Stimulated activated CD4-positive, alpha-beta T cell treated with anti-CD3 and anti-CD28 coated beads, Interleukin-4, amount 100 ng/mL, for 24 hours (primary cell): ENCODE results near the gene CNTNAP5.

Experiments
- DNase-seq: peaks from one replicate; pipeline ENCODE4 v3.0.0-alpha.2; 2020

The CNTNAP5 gene

DNA sequence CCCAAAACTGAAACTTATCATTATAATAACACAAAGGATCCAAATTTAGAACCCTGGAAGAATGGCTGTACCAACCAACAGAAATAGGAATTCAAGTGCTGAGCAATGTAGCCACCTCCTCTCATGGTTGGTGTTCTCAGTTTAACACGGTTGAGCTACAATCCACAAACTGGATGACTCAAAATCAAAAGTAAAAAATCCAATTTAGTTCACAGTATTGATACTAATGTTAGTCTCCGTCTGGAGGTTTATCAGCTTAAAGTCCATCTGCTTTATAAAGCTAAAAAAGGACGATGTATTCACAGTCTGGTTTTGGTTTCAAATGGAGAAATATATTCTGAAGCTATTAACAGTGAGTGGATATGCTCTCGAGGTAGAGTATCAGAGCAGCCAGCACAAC, 40.5 kb downstream of the CNTNAP5 start:
- no peak for DNase-seq

DNA sequence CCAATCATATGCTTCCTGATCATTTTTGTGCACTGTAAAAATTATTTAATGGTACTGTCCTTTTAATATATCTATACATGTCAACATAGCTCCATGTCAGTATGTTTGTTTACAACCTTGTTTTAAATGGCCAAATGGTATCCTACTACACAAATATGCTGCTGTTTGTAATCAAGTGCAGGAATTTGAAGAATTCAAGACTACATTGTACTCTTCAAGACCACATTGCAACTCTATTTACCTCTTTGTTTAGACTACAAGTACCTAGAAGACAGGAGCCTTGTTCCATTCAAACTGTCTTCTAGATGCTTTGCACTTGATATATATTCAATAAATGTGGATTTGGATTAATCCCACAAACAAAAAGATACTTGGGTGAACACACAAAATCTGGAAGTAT, 41.7 kb downstream of the CNTNAP5 start:
- no peak for DNase-seq

DNA sequence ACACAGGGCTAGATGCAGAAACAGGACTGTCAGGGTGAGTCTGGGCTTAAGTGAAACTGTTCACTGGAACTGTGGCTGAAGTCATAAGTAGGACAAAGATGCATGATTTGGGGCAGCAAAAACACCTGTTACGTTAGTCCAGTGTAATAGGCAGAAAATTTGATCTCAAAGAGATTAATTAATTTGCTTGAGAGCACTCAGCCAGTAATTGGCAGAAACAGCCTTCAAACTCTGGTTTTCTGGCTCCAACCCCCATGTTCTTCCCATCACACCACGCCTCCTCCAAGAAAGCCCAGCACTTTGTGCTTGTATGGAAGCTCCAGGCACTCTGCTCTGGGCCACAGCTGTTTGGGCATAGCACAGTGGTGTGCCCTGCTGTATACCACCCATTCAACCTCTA, 54.0 kb downstream of the CNTNAP5 start:
- no peak for DNase-seq

DNA sequence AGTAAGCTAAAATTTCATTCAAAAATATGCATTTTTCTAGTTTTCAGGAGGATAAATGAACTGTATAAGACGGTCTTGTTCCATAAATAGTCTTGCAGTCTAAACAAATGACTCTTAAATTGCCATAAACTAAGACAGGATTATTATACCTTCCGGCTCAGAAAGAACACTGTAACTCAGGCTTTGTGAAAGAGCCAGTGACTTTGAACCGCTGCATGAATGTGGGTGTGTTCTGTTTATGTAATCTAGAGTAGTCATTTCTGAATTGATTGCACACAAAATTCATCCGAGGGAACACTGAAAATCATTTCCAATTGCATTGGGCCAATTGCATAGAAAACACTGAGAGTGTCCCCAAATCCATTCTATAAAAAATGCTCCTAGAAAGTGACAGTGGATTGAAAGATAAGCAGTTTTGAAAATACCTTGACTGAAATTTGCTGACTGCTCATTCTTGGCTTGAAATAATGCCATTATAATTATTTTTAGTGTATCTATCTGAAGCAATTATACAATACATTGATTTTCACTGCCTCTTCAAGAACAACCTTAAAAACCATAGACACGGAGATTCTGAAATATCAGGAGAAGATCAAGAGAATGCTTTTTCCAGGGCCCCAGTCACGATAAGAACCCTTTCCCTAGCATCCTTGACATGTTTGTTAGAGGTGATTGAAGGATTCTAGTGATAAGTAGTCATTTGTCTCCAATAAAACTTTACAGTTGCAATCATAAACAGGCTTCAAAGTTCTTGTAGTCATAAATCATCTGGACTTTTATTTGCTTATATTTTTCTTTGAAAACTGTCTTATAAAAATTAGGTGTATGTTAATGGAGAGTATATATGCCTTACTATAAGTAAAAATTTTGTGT, 55.4 kb downstream of the CNTNAP5 start:
- DNase-seq = no peak

DNA sequence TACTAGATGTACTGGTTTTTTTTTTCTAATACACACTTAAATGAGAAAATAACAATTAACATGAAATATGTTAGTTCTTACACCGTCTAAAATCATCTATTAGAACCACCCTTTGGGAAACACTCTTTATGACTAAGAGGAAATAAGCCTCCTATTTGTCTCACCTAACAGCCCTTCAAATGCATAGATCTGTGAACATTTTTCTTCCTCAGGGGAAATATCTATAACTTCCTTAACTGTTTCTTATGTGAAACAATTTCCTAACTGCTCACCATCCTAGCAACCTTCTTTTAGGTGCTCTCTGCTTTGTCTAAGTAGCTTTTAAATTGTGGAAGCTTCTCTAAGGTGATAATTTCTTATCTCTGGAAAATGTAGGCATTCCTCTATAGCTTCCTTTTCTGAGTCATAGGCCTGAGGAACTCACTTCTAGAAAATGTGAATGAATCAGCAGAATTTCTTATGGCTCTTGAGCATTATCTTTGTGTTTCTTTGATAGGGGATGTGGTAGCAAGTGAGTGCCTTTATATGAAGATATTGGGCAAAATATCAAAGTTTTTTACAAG, 56.1 kb downstream of the CNTNAP5 start:
- no peak for DNase-seq

DNA sequence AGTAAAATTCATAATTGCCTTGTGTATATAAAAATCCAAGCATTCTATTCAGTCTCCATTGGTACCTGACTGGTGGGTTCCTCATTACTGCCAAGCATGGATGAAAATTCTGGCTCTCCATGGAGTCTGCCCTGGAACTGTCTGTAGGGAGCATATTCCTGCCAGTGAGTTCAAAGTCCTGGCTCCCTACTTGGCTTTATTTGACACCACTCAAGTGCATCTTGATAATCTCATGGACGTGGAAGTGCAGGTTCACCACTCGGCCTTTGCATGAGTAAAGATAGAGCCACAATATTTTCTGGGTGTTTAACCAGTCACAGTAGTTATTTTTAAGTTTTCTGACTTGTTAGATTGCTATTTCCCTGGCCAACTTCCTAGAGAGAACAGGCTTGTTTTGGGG, 63.5 kb downstream of the CNTNAP5 start:
- no peak for DNase-seq

DNA sequence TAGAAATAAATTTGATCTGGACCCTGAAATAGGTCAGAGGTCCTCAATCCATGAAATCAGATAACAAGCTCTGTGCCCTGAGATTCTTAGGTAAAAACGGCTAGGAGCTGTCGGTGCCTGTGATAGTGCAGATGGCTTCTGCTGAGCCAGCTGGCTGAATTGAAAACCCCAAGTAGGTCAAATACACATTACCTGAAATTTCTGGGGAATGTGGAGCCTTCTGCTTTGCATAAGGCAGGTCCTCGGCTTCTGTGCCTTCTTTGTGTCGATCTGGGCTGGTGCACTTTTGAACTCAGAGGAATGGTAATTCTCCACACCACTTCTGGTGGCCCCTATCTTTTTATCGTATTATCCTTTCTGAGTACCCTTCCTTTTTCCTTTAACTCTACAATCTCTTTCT, 66.6 kb downstream of the CNTNAP5 start:
- no peak for DNase-seq

DNA sequence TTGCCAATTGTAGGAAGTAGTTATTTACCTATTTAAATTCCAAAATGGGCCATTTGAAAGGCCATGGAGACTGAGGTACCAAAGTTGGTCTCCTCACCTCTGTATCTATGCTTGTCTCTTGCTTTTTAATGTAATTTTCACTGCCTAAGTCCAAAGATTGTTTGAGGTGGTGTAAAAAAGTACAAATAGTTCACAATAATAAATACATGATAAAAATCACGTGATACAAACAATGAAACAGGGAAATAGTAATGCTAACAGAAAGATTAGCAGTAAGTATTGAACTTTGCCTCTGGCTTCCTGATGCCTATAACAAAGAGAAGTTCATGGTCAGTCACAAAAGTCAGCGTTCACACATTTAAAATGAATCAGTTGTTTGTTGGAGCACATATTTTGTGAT, 67.6 kb downstream of the CNTNAP5 start:
- no peak for DNase-seq

DNA sequence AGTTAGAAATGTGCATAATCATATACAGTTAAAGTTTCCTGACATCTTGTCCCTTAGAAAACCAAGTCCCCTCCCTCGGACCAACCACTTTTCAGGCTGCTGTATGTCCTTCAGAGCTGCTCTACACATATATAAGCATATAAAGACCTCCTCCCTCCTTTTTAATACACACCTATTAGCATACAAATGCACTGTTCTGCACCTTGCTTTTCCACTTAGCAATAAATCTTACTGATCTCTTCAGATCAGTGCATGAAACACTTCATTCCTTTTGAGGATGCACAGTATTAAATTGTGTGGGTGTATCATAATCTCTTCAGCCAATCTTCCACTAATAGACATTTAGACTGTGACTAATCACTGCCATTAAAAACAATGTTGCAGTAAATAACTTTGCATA, 79.8 kb downstream of the CNTNAP5 start:
- DNase-seq = no peak

DNA sequence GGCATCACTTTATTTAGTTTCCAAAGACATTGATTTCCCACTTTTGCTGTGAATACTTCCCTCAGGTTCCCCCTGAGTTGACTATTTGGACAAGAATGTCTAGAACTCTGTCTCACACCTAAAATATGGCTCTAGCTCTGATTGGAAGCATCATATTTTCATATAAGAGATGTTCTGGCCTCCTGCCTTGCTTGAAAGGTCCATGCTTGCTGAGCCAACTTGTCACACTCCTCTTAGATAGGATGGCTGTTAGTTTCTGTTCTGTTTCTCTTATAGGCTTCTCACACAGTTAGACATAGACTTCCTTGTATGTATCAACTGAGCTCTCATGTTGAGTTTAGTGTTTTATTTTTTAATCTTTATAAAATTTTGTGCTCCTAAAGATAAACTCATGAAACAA, 87.1 kb downstream of the CNTNAP5 start:
- DNase-seq = no peak

DNA sequence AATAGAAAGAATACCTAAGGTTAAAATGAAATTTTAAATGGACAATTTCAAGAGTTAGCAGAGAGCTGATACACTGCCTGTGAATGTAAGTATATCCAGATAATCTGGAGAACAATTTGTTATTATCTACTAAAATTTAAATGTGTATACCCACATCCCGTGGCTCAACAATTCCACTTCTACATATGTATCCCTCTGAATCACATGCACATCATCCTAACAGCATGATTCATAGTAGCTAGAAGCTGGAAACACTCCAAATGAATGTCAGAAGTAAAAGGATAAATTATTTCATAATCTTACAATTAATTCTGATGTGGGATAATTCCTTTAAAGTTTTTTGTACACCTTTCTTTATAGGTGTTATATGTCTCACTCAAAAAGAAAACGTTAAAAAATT, 87.9 kb downstream of the CNTNAP5 start:
- DNase-seq = no peak

DNA sequence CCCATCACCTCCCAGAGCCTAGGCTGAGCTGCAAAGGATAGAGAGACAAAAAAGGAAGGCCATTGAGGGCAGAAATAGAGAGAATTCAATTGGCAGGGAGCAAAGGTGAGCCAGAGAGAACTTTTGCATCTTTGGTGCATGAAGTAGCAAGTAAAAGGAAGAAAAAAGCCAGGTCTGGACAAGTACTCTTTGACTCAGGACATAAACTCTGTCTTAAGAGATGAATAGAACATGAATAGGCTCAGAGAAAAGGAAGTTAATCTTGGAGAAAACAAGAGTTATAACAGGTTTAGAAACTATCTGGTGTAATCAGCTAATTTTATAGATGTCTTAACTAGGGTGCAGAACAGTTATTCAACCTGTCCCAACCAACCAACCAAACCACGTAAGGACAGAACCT, 95.2 kb downstream of the CNTNAP5 start:
- no peak for DNase-seq

DNA sequence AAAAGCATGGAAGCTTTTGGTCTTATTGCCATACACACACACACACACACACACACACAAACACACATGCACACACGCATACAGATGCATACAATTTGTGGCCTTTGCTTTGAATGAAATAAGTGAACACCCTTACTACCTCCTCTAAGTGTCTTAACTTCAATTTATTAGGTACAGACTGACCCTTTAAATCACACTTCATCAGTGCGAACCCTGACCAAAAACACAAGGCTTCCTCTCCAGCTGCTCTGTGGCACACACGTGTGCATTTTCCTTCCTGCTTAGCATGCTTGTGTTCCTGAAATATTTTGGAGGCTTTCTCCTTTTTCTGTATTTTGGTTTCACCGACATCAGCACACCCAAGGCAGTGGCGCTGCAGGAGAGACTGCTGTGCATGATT, 96.0 kb downstream of the CNTNAP5 start:
- no peak for DNase-seq

DNA sequence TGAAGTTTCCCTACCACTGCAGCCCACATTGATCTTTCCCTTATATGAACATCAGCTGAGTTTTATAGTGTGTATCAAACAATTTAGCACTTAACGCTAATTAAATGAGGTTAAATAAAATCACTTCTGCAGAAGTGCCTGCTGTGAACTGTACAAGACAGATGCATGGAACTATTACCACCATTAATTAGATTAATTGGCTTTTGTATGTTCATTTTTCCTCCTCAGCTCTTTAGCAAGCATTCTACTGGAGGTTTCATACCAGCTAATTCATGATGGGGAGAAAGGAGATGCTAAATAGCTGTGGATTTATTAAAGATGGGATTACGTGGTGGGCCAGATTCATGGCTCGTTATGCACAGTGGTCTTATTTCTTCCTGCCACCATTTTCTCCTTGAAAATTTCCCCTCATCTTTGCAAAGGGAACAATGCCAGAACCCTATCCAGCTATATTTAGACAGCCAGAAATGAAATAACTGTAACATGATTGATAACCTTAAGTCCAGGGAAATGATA, 96.7 kb downstream of the CNTNAP5 start:
- DNase-seq = no peak

DNA sequence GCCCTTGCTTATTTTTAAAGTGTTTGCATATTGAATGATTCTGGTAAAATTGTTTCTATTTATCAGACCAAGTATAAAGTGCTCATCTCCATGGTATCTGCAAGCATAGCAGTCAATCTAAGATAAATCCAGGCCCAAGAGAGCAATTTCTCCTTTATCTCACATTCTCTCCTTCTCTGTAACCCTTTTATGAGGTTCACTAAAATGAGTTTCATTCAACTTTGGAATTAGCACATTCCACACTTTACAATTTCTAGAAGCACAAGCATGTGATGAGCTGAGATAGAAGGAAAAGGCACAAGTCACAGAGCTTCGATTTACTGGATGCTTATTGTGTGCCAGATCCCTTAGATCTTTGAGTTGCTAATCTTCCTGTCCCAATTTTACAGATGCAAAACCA, 97.3 kb downstream of the CNTNAP5 start:
- DNase-seq = no peak

DNA sequence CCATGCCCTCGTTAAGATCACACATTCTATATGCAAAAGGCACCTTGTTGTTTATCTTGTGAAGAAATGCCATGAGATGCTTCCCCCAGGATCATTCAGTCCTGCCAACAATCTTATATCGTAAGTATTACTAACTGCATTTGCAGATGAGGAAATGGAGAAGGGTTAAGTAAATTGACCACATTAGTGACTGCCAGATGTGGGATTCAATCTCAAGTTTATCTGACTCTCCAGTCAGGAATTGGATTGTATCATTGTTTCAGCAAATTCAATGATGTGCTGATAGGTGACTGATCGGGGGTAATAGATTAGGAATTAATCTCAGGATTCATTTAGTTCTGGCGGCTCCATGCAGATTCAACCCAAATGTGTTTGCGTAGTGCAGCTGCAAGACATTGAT, 106.2 kb downstream of the CNTNAP5 start:
- no peak for DNase-seq

DNA sequence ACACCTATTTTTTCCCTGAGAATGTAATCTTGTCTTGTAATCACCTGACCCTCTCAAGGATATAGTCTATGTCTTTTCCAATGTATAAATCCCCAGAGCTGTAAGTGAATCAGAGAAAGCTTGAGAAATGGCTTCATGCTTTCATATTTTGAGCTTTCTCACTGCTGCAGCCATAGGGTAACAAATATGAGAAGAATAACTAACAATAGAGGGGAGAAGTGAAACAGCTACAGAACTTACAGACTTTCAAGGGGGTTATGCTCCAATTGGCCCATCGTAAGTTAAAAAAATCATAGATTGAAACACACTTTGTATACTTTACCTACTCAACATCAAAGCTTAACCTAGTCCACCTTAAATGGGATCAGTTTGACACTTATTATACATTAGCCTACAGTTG, 111.0 kb downstream of the CNTNAP5 start:
- DNase-seq = no peak

DNA sequence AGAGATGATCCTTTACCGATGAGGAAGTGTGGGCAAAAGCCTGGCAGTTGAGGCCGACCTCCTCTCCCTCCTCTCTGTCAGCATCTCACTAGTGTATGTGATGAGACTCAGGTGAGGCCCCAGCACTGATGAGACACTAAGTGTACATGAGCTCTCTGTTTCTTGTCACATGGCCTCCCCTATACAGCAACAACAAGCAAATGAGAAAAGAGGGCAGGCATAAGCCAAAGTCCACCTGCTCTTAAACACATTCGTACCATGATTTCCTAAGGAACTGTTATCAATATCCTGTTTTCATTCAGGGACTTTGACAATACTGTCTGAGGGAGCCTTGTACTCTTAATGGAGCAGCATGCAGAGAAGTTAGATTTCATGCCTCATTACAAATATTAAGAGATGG, 113.0 kb downstream of the CNTNAP5 start:
- no peak for DNase-seq

DNA sequence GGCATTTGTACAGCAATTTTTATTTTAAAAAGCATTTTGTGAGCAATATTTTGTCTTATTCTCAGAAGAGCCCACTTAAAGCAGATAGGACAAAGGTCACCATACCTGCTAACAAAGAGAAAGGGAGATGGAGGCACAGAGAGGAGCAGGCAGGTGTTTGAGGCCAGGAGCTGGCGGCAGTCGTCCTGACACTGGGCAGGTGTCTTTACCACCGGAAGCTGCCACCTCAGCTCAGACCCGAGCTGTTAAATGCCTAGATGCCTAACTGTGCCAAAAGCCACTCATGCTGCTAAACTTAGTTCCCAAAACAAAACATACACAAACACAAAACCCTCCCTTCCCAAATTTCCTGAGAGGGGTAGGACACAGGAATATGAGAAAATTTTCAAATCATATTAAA, 120.9 kb downstream of the CNTNAP5 start:
- DNase-seq = no peak

DNA sequence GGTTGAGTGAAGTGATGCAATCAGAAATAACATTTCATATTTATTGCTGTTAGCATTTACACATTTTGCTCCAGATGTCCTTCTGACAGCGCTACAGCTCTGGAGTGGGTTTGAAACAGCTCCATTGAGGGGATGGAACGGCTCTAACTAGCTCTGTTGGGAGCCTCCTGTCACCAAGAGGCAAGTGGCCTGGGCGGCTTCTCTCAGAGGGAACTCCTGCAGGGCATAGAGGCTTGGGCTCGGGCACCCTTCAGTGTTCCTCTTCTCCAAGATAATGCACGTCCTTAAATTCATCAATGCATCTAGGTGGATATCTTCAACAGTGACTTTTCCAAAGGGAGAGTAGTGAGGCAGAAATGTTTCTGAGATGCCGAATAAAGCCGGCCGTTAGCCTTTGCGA, 122.5 kb downstream of the CNTNAP5 start:
- no peak for DNase-seq

DNA sequence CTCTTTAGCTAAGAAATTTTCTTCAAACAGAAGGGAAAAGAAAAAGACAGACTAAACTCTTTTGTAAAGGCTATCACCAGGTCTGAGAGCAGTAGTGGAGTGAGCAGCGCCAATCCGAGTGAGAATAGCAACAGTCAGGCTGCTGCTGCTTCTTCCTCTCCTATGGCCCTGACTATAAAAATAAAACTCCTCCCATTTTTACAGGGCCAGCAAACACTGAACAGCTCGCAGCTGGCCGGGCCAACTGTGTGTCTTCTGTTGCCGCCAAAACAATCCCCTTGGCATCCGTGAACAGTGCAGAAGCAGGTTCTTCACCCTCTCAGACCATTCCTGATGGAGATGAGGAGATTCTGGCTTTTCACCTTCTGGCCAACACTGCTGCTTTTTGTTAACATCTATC, 124.5 kb downstream of the CNTNAP5 start:
- no peak for DNase-seq

DNA sequence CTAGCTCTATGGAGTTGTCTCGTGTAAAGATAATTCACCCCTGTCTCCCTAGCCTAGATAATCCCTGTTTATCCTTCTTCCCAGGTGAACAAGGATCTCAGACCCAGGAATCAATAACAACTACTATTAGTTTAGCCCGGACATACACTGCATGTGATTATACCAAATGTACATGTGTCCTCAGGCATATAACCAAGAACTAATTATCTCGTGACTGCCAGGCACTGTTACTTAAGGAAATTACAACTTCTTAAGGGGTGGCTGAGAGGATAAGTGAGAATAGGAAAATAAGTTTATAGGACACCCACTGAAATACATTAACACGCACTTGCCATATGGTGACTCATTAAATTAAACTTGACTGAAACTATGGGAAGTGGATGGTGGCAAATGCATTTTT, 126.6 kb downstream of the CNTNAP5 start:
- DNase-seq = no peak

DNA sequence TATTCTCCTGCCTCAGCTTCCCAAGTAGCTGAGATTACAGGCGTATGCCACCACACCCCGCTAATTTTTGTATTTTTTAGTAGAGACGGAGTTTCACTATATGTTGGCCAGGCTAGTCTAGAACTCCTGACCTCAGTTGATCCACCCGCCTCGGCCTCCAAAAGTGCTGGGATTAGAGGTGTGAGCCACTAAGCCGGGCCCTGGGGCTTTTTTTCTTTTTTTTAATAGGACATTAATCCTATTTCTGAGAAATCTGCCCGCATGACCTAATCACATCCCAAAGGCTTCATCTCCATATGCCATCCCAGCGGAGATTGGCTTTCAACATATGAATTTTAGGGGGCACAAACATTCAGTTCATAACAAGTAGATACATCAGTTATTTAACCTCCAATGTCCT, 128.6 kb downstream of the CNTNAP5 start:
- DNase-seq = no peak

DNA sequence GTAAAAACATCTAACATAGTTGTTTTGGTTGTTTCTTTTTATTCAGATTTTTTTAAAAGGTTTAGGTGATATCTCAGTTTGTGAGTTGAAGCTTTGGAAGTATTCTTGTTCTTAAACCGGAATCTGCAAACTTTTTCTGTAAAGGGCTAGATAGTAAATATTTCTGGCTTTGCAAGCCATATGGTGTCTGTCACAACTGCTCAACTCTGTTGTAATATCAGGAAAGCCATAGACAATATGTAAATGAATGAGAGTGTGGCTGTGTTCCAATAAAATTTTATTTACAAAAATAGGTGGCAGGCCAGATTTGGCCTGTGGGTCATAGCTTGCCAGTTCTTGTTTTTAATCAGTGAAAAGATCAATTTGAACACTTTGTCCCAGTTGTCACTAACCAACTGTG, 134.1 kb downstream of the CNTNAP5 start:
- no peak for DNase-seq

DNA sequence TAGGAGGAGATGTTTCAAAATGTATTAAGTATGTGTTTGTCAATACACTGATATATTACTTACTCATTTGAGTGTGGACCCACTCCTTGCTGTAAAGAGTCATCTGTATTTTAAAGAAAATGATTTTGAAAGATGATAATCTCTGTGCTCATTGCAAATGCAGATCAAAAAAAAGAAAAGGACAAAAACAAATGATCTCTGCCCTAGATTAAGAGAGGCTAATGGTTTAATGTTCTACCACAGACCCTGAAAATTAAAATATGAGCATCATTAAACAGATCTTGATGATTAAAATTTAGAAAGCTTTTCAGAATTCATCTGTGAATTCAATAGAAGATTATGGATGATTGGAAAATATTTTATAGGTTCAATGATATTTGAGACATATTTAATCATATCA, 136.5 kb downstream of the CNTNAP5 start:
- no peak for DNase-seq
